HepG2 (cell line): Measurements from ENCODE around the gene PLEKHG4. TPM values are rescaled to one million over a fixed set of nuclear protein-coding genes. Genes with fewer than 3 reads are reported as not detected.

Experiments used
- ATAC-seq: fragments of 200-7000 bp; cut with Tn5 transposase; 3 replicates; pipeline ENCODE4 v1.9.1; 2020; ENCODE audit warnings: mild to moderate bottlenecking, moderate library complexity
- BruUV-seq: library from RNA; stranded (reverse); fragments of 400-500 nt; replicated peaks from 2 replicates; lab custom pipeline; 2021; lab: Mats Ljungman, UMichigan
- CTCF ChIA-PET: fragments of 300-600 bp; formaldehyde crosslinking; extraction: SDS; loops from one replicate; lab custom pipeline; 2021; ENCODE audit warnings: low total read pairs, inconsistent platforms, low intra/inter-chr PET ratio; lab: Yijun Ruan, JAX
- POLR2A ChIA-PET: fragments of 350-600 bp; sonication (Branson Sonifier 250); formaldehyde crosslinking; loops from one replicate; lab custom pipeline; 2020; ENCODE audit warnings: antibody characterized with exemption, inconsistent platforms; lab: Yijun Ruan, JAX
- DNase-seq: peaks from one replicate; pipeline ENCODE4 v3.0.0-alpha.2; 2015; ENCODE audit warnings: low spot score
- FAIRE-seq: peaks from 3 replicates; lab custom pipeline; 2011; peaks lifted over from hg19 to GRCh38; lab: Jason Lieb, UNC
- H2AFZ ChIP-seq: one replicate; pipeline ENCODE4 v1.6.1; 2011; ENCODE audit warnings: low read length, inconsistent platforms
- H3K27ac ChIP-seq: fragments of 300-600 bp; 3 replicates; pipeline ENCODE4 v1.8.0; 2011; ENCODE audit warnings: mixed run types, mild to moderate bottlenecking, mixed read lengths, low read length, inconsistent platforms; ENCODE audit not compliant: insufficient read depth; ENCODE audit errors: extremely low read length
- H3K27me3 ChIP-seq, 2 experiments: fragments of 200-600 bp in 1 of 2; 2 replicates in 1 of 2; 3 replicates in 1 of 2; pipeline versions ENCODE4 v1.6.0 to v1.8.0; 2011; ENCODE audit warnings: low read length in 2 of 2, mild to moderate bottlenecking in 2 of 2, moderate library complexity in 2 of 2, inconsistent platforms in 1 of 2; ENCODE audit not compliant: insufficient read depth in 2 of 2, control insufficient read depth in 1 of 2
- H3K36me3 ChIP-seq, 2 experiments: fragments of 200-600 bp in 1 of 2; replicated peaks in 1 of 2; 2 replicates in 1 of 2; 3 replicates in 1 of 2; pipeline versions ENCODE4 v1.5.1 to v1.8.0; 2011; ENCODE audit warnings: low read length in 2 of 2, inconsistent platforms in 1 of 2; ENCODE audit not compliant: insufficient read depth in 2 of 2, control insufficient read depth in 1 of 2
- H3K4me1 ChIP-seq: 2 replicates; pipeline ENCODE4 v1.5.1; 2012; ENCODE audit warnings: low read length, inconsistent platforms; ENCODE audit not compliant: insufficient read depth
- H3K4me2 ChIP-seq: 2 replicates; pipeline ENCODE4 v1.6.0; 2011; ENCODE audit warnings: low read depth, low read length, inconsistent platforms
- H3K4me3 ChIP-seq, 3 experiments: fragments of 200-600 bp in 1 of 3; sonication (generic), shearing (Covaris generic) in 1 of 3; replicated peaks in 1 of 3; 2 replicates each; pipeline ENCODE4 v1.5.1; 2011 to 2016; ENCODE audit warnings: low read length in 3 of 3, inconsistent platforms in 2 of 3, low read depth in 2 of 3, mild to moderate bottlenecking in 2 of 3, control low read depth in 1 of 3, mixed read lengths in 1 of 3; ENCODE audit not compliant: insufficient read depth in 1 of 3
- H3K79me2 ChIP-seq: one replicate; pipeline ENCODE4 v1.6.1; 2011; ENCODE audit warnings: low read length, inconsistent platforms; ENCODE audit not compliant: insufficient read depth
- H3K9ac ChIP-seq: 2 replicates; pipeline ENCODE4 v1.6.0; 2011; ENCODE audit warnings: mild to moderate bottlenecking, low read depth, low read length, inconsistent platforms; ENCODE audit not compliant: insufficient read depth
- H3K9me3 ChIP-seq: 2 replicates; pipeline ENCODE4 v1.5.1; 2012; ENCODE audit warnings: mild to moderate bottlenecking, low read length
- H4K20me1 ChIP-seq: 2 replicates; pipeline ENCODE4 v1.6.0; 2011; ENCODE audit warnings: inconsistent platforms, mild to moderate bottlenecking, low read length, moderate library complexity; ENCODE audit not compliant: insufficient read depth
- ATF3 ChIP-seq: sonication (generic); formaldehyde crosslinking; IDR thresholded peaks from 2 replicates; pipeline ENCODE4 v1.4.0; 2020; ENCODE audit warnings: missing genetic modification reagents
- ATM ChIP-seq: fragments of 450-650 bp; IDR thresholded peaks from 2 replicates; pipeline ENCODE4 v1.7.1; 2017; ENCODE audit warnings: mild to moderate bottlenecking, borderline replicate concordance
- BHLHE40 ChIP-seq: IDR thresholded peaks from 2 replicates; pipeline ENCODE4 v1.6.1; 2011; ENCODE audit warnings: low read length, improper control_type of control experiment
- KDM2A ChIP-seq: sonication (generic); formaldehyde crosslinking; IDR thresholded peaks from 2 replicates; pipeline ENCODE4 v1.4.0; 2020; ENCODE audit warnings: low read depth, missing genetic modification reagents, borderline replicate concordance
- SETDB1 ChIP-seq: sonication (generic); formaldehyde crosslinking; IDR thresholded peaks from 2 replicates; pipeline ENCODE4 v1.5.1; 2020; ENCODE audit warnings: missing genetic modification reagents, mild to moderate bottlenecking, borderline replicate concordance
- SSRP1 ChIP-seq: IDR thresholded peaks from 2 replicates; pipeline ENCODE4 v1.6.1; 2016; ENCODE audit warnings: control low read depth
- ZNF296 ChIP-seq: sonication (generic); formaldehyde crosslinking; conservative IDR thresholded peaks from 2 replicates; pipeline ENCODE4 v1.5.0; 2020; ENCODE audit warnings: mild to moderate bottlenecking, missing genetic modification reagents
- ZNF766 ChIP-seq: sonication (generic); formaldehyde crosslinking; IDR thresholded peaks from 2 replicates; pipeline ENCODE4 v1.5.0; 2020; ENCODE audit warnings: missing genetic modification reagents, borderline replicate concordance
- WGBS: methylation state at CpG from one replicate; pipeline ENCODE4 v1.1.6; 2017; ENCODE audit warnings: low lambda C conversion rate; 5-methylcytosine and 5-hydroxymethylcytosine counted together
- in situ Hi-C: cut with HindIII; loops from 2 replicates; pipeline ENCODE4 v1.10.0; 2017; ENCODE audit warnings: low pct_unique_long_range_greater_than_20kb; ENCODE audit not compliant: extremely low pct_ligation_motif_present
- intact Hi-C: fragments of 100-400 bp; cut with micrococcal nuclease; formaldehyde crosslinking; loops from one replicate; pipeline ENCODE4 v1.10.0; 2022; ENCODE audit not compliant: unreplicated experiment
- polyA plus RNA-seq, 8 experiments: library from polyadenylated mRNA; depleted of rRNA in 3 of 8; stranded (reverse) in 7 of 8; unstranded in 1 of 8; fragments of >200 nt; fragmentation: Illumina TruSeq in 4 of 8; extraction: Trizol in 4 of 8; gene quantifications; 2 replicates each; pipeline versions ENCODE4 v1.2.1 to v1.2.3, GENCODE V29; 2011 to 2016; ENCODE audit warnings: low read depth in 4 of 8, missing spikeins in 1 of 8, mixed read lengths in 1 of 8; ENCODE audit not compliant: insufficient read depth in 1 of 8
- total RNA-seq, 5 experiments: library from RNA; depleted of rRNA; stranded (reverse); fragments of >200 nt; fragmentation: Illumina TruSeq; extraction: Trizol; gene quantifications; 2 replicates each; pipeline ENCODE4 v1.2.3, GENCODE V29; 2016; ENCODE audit warnings: low read depth in 1 of 5

PLEKHG4 gene
- total and polyA plus RNA-seq, 2 of the 13 experiments (the other 11 are each of a cell fraction or from before 2014, with no cell fraction given), result 7.1 to 13.6 TPM

GRCh38 chr16:67244387-67245185 is 34.7 kb upstream of the PLEKHG4 start (continued):
- 0 out of 2 replicates have a peak, but pooled peaks have one; percentile 37 for TF ChIP-seq KDM2A (CRISPR knock-in tag)

- no peak for TF ChIP-seq ZNF296 (CRISPR knock-in tag)
- no peak for TF ChIP-seq ZNF766 (CRISPR knock-in tag)
- Histone ChIP-seq H3K27ac (peak overlapping the region; percentile 73), H3K9ac (peak overlapping the region; percentile 69; the same call in 1 of the 2 replicates), H3K4me2 (peak overlapping the region; percentile 97), H3K27me3 (peaks cover 0 to 17% of the 10 kb centered on the region in 2 experiments; a peak in 3 of 5 replicates), H3K4me1 (peaks cover 68% of the 10 kb centered on the region), H3K36me3 (peaks cover 2 to 4% of the 10 kb centered on the region in 2 experiments; a peak in 2 of 5 replicates), H3K4me3 (peak overlapping the region in 1 of 3 experiments; percentile 85; a peak in 1 of 6 replicates), H4K20me1 (no peaks in the 10 kb centered on the region), H3K9me3 (no peaks in the 10 kb centered on the region), H2AFZ (no peak overlapping the region), H3K79me2 (no peaks in the 10 kb centered on the region)
- ChIA-PET CTCF (no interaction called here), POLR2A (interaction anchor here (4.5 to 6.1 kb wide), 2 partner anchors 13 to 19 kb away, joined by 24 to 71 read pairs; partner anchors contain the start of gene TMEM208)
- in situ Hi-C loops, result no loop called here
- ATAC-seq (no peak), FAIRE-seq (no peak), DNase-seq (no peak)
- WGBS, result 89% methylated on average over 4 of the region's 4 CpGs
- BruUV-seq, result TSS peak; percentile 49
- intact Hi-C loops, result no loop called here
Observed at GRCh38 chr16:67245186-67245585, 34.1 kb upstream of the PLEKHG4 start.

- WGBS, result 22% methylated on average over 8 of the region's 8 CpGs
- Histone ChIP-seq H3K27ac (peak overlapping the region; percentile 73), H3K9ac (peak overlapping the region; percentile 69), H3K36me3 (peaks cover 0 to 2% of the 10 kb centered on the region in 2 experiments; a peak in 2 of 5 replicates), H3K4me3 (peak overlapping the region; percentile 63 to 85 (median 82); a peak in 5 of 6 replicates), H3K27me3 (peaks cover 0 to 20% of the 10 kb centered on the region in 2 experiments; a peak in 3 of 5 replicates), H3K79me2 (no peaks in the 10 kb centered on the region), H3K9me3 (no peaks in the 10 kb centered on the region), H4K20me1 (no peaks in the 10 kb centered on the region), H2AFZ (no peak overlapping the region), H3K4me2 (peak overlapping the region; percentile 97), H3K4me1 (peaks cover 70% of the 10 kb centered on the region)
- no peak for FAIRE-seq
- intact Hi-C loops (loop anchor here (2.0 kb wide), 1 partner anchor 53 kb away; the partner anchor contains the start of gene E2F4), in situ Hi-C loops (no loop called here)
- CTCF ChIA-PET, result interaction anchor here (1.3 kb wide), 1 partner anchor 268 kb away, joined by 3 read pairs; no protein-coding TSS in a partner anchor
- no TSS peak for BruUV-seq
- DNase-seq, result no peak
- no peak for ATAC-seq
- POLR2A ChIA-PET, result interaction anchor here (0.6 to 6.1 kb wide), 10 partner anchors 12 to 185 kb away, joined by 3 to 71 read pairs (median 6); partner anchors contain the start of genes HSD11B2, PLEKHG4 and TMEM208
- 0 out of 2 replicates have a peak, but pooled peaks have one; percentile 16 for TF ChIP-seq SETDB1 (CRISPR knock-in tag)
- no peak for TF ChIP-seq ATM
- peak; percentile 85; the same call in 1 of the 2 replicates for TF ChIP-seq BHLHE40
- no peak for TF ChIP-seq SSRP1 (CRISPR knock-in tag)
- TF ChIP-seq ATF3, result no peak
Observed at GRCh38 chr16:67245674-67246080, 33.7 kb upstream of the PLEKHG4 start.
